IPS DF 4.7 (cell line): ENCODE results near the gene KRT4.
"Not testable (repeated sequence)": the region's sequence is repeated elsewhere in the genome, so short reads cannot be mapped to it uniquely, and the experiment has no call there.

Experiments used
- DNase-seq: peaks from one replicate; pipeline ENCODE4 v3.0.0-alpha.2; 2013; ENCODE audit warnings: low spot score; ENCODE audit errors: extremely low read depth

The KRT4 gene

GRCh38 chr12:52807544-52808470 is 6.1 kb downstream of the KRT4 start:
- no peak for DNase-seq

- DNase-seq, result no peak
Measured at GRCh38 chr12:52806821-52807543, 6.9 kb downstream of the KRT4 start.

GRCh38 chr12:52806169-52806811 is 7.6 kb downstream of the KRT4 start:
- DNase-seq, result no peak

- DNase-seq, result no peak
Measured at GRCh38 chr12:52805739-52806138, 8.2 kb downstream of the KRT4 start.

- peak; percentile 58 for DNase-seq
Measured at GRCh38 chr12:52805000-52805399, 8.9 kb downstream of the KRT4 start.

GRCh38 chr12:52802442-52802841 is 11.5 kb downstream of the KRT4 start:
- DNase-seq, result no peak

- DNase-seq, result no peak
Measured at GRCh38 chr12:52801773-52802172, 12.1 kb downstream of the KRT4 start.

- no peak for DNase-seq
Measured at GRCh38 chr12:52800259-52800917, 13.5 kb downstream of the KRT4 start.

- DNase-seq, result no peak
Measured at GRCh38 chr12:52799505-52800211, 14.3 kb downstream of the KRT4 start.

- no peak for DNase-seq
Measured at GRCh38 chr12:52798671-52799504, 15.0 kb downstream of the KRT4 start.

GRCh38 chr12:52798003-52798670 is 15.8 kb downstream of the KRT4 start:
- DNase-seq, result no peak

- DNase-seq, result no peak
Measured at GRCh38 chr12:52797529-52797894, 16.4 kb downstream of the KRT4 start.

- DNase-seq, result no peak
Measured at GRCh38 chr12:52796839-52797528, 16.9 kb downstream of the KRT4 start.

- DNase-seq, result no peak
Measured at GRCh38 chr12:52796429-52796794, 17.5 kb downstream of the KRT4 start.

GRCh38 chr12:52795694-52796428 is 18.1 kb downstream of the KRT4 start, which contains the start of gene KRT3:
TSS of gene KRT3 (minus strand) at chr12:52796117. CDS start at chr12:52796042, 75 bp downstream.
- DNase-seq, result no peak

GRCh38 chr12:52795332-52795674 is 18.6 kb downstream of the KRT4 start:
- not testable (repeated sequence) for DNase-seq

GRCh38 chr12:52794479-52795331 is 19.2 kb downstream of the KRT4 start:
- no peak for DNase-seq
